Activated CD4-positive, alpha-beta memory T cell treated with anti-CD3 and anti-CD28 coated beads for 36 hours (primary cell): ENCODE results near the gene SSH3. TPM values are rescaled to one million over a fixed set of nuclear protein-coding genes. Genes with fewer than 3 reads are reported as not detected.

Experiments used
- CTCF ChIA-PET: fragments of 350-600 bp; sonication (Branson Sonifier 250); formaldehyde crosslinking; loops from one replicate; lab custom pipeline; 2021; ENCODE audit warnings: antibody characterized with exemption, inconsistent platforms; lab: Charles Lee
- POLR2A ChIA-PET: fragments of 350-600 bp; sonication (Branson Sonifier 250); formaldehyde crosslinking; loops from one replicate; lab custom pipeline; 2021; ENCODE audit warnings: antibody characterized with exemption; lab: Charles Lee
- DNase-seq: peaks from one replicate; pipeline ENCODE4 v3.0.0-alpha.2; 2020
- H3K27ac Mint-ChIP-seq: one replicate; pipeline ENCODE4 v1.8.0; 2021; ENCODE audit warnings: mixed read lengths
- H3K27me3 Mint-ChIP-seq: one replicate; pipeline ENCODE4 v1.8.0; 2021; ENCODE audit warnings: mixed read lengths
- H3K36me3 Mint-ChIP-seq: one replicate; pipeline ENCODE4 v1.8.0; 2021; ENCODE audit warnings: mixed read lengths
- H3K4me1 Mint-ChIP-seq: one replicate; pipeline ENCODE4 v1.8.0; 2021; ENCODE audit warnings: low read depth, mixed read lengths
- H3K4me3 Mint-ChIP-seq: one replicate; pipeline ENCODE4 v1.8.0; 2021; ENCODE audit warnings: mild to moderate bottlenecking, mixed read lengths
- H3K9me3 Mint-ChIP-seq: one replicate; pipeline ENCODE4 v1.8.0; 2021; ENCODE audit warnings: mixed read lengths
- intact Hi-C: fragments of 100-400 bp; cut with micrococcal nuclease; formaldehyde crosslinking; loops from one replicate; pipeline ENCODE4 v1.15.1; 2023
- total RNA-seq, 2 experiments: library from RNA; stranded (reverse); gene quantifications; one replicate each; pipeline ENCODE4 v1.2.3, GENCODE V29; 2021

The SSH3 gene
- total RNA-seq, 2 experiments from 2014 or later = 14.9 to 19.4 TPM

DNA sequence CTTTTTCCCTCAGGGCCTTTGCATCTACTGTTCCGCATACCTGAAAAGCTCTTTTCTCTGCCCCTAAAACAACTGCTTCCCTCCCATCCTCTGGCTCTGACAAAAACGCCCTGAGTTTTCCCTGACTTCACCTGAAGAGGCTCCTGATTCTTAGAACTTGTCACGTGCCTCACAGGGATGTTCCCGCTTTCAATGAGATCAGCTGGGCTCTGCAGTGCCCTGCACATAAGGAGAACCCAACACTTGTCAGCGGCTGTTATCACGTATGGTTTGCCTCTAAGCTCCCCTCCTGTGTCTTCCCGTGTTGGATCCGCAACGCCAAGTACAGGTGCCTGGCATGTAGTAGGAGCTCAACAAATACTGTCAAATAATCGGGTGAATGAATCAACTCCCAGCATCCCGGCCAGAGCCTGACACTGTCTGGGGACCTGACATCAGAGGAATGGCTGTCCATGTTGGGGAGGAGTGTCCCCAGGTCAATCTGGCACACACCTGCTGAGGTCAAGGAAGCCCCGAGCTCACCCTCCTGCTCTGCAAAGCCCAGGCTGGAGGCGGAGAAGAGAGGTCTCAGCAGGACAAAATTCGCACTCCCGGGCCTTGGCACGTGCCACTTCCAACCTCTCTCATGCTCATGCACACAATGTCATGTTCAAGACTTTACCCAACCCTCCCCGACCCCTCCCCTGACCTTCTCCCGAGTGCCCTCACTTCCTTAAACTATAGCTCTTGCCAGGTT is 41.2 kb upstream of the SSH3 start:
- ChIA-PET POLR2A (interaction anchor here (0.6 to 3.2 kb wide), 6 partner anchors 8 to 81 kb away, joined by 3 to 22 read pairs (median 6); no protein-coding TSS in a partner anchor), CTCF (interaction anchor here (0.6 to 4.9 kb wide), 29 partner anchors 10 to 209 kb away, joined by 3 to 150 read pairs (median 5); partner anchors contain the start of genes ANKRD13D, POLD4, PPP1CA and SSH3)
- peaks cover 46% of the 10 kb centered on the region for H3K4me1 Mint-ChIP-seq
- peaks cover 4% of the 10 kb centered on the region for H3K36me3 Mint-ChIP-seq
- no peaks in the 10 kb centered on the region for H3K27me3 Mint-ChIP-seq
- H3K9me3 Mint-ChIP-seq = no peaks in the 10 kb centered on the region
- DNase-seq = no peak
- H3K4me3 Mint-ChIP-seq = peak overlapping the region; percentile 25
- intact Hi-C loops = loop anchor here (1.0 to 5.0 kb wide), 2 partner anchors 55 to 120 kb away; no protein-coding TSS in a partner anchor
- H3K27ac Mint-ChIP-seq = peak overlapping the region; percentile 59

DNA sequence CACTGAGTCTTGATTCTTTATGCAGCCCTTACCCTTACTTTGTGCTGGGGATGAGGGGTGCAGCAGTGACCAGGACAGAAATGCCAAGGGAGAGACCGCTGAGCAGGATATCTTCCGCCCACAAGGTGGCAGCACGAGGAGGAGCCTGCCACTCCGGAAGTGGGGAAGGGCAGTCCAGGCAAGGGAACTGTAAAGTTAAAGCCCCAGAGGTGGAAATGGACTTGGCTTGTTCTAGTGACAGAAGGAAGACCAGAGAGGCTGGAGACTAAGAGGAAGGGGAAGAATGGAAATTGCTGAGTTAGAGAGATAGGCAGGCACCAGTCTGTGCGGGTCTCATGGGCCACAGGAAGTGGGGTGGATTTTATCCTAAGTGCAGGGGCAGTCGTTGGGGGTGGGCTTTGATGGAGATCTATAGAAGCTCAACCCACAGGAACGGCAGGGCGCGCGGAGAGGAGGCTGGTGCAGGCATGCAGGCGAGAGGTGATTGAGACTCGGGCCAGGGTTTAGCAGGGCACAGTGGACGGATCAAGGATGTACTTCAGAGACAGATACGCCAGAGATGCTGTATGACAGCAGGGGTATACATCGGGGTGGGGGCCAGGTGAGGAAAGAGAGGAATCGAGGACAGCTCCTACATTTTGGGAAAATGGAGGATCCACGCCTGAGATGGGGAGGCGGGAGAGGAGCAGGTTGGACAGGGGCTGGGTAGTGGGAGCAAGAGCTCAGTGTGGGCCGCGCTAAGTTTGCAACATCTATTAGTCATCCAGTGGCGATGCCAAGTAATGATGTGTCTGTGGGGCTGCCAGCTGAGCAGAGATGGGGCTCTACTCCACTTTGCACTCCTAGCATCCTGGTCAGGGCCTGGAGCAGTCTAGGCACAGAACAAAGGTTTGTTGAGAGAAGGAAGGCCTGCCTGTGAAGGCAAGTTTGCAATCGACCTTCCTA is 40.3 kb upstream of the SSH3 start:
- H3K4me3 Mint-ChIP-seq = peak overlapping the region; percentile 25
- ChIA-PET CTCF (interaction anchor here (0.6 to 4.9 kb wide), 28 partner anchors 9 to 181 kb away, joined by 3 to 150 read pairs (median 5); partner anchors contain the start of genes ANKRD13D, POLD4, PPP1CA and SSH3), POLR2A (interaction anchor here (1.9 to 3.2 kb wide), 4 partner anchors 9 to 54 kb away, joined by 5 to 22 read pairs (median 8); no protein-coding TSS in a partner anchor)
- peaks cover 11% of the 10 kb centered on the region for H3K36me3 Mint-ChIP-seq
- H3K27me3 Mint-ChIP-seq = no peaks in the 10 kb centered on the region
- intact Hi-C loops = loop anchor here (1.0 to 5.0 kb wide), 2 partner anchors 54 to 119 kb away; no protein-coding TSS in a partner anchor
- peak; percentile 88 for DNase-seq
- H3K9me3 Mint-ChIP-seq = no peaks in the 10 kb centered on the region
- H3K27ac Mint-ChIP-seq = peak overlapping the region; percentile 59
- H3K4me1 Mint-ChIP-seq = peaks cover 47% of the 10 kb centered on the region

DNA sequence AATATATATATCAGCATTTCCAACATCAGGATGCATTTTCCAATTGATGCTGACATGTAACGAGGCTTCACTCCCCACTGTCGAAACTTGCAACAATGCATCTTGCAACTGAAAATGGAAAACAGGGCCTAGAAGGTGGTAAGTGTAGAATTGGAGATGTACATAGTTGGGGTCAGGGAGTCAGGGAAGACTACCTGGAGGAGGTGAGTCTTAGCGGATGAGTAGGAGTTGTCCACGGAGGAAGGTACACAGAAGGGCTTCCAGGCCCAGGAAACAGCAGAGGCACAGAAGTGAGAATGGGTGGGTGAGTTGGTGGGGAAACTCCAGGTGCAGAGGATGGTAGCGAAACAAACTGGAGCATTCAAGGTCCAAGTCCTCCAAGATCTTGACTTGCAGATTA is 39.1 kb upstream of the SSH3 start:
- Mint-ChIP-seq H3K27ac (peak overlapping the region; percentile 86), H3K9me3 (no peaks in the 10 kb centered on the region), H3K27me3 (no peaks in the 10 kb centered on the region), H3K4me1 (peaks cover 56% of the 10 kb centered on the region), H3K36me3 (peaks cover 22% of the 10 kb centered on the region), H3K4me3 (no peak overlapping the region)
- intact Hi-C loops = loop anchor here (1.0 to 5.0 kb wide), 2 partner anchors 29 to 118 kb away; no protein-coding TSS in a partner anchor
- CTCF ChIA-PET = interaction anchor here (1.1 to 4.9 kb wide), 8 partner anchors 12 to 119 kb away, joined by 3 to 150 read pairs (median 6); partner anchors contain the start of genes ANKRD13D and POLD4
- no peak for DNase-seq
- POLR2A ChIA-PET = interaction anchor here (0.7 to 3.2 kb wide), 5 partner anchors 13 to 53 kb away, joined by 3 to 22 read pairs (median 5); no protein-coding TSS in a partner anchor

DNA sequence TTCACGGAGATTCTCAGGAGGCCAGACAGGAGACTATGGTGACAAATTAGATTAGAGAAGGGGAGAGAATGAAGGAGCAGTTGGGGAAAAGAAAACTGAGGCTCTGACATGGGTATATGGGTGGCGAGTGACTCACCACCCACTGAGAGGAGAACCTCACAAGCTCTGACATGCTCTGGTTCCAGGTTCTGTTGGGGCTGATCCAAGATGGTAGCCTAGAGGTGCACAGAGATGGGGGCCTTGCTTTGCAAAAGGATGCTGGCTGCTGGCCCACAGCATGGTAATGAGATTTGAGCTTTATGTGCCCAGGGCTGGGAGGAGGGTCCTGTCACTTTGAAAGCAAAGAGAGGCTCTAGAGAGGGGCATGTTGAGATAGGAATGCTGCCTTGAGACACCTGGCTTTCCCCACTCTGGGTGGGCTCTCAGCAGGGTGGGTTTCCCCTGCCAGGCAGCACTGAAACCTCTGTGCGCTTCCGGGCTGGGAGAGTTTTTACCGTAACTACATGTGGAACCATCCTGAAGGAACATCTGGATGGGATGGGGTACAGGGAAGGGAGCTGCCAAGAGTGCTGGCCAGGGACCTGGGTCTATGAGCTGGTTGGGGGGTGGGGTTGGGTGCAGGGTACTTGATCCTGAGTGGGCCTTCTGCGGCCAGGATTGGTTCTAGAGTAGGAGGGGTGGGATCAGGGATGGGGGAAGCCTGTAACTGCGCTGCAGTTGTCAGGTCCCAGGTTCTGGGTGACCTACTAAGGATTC is 38.3 kb upstream of the SSH3 start:
- intact Hi-C loops = loop anchor here (1.0 to 5.0 kb wide), 2 partner anchors 28 to 117 kb away; no protein-coding TSS in a partner anchor
- peak; percentile 43 for DNase-seq
- Mint-ChIP-seq H3K4me3 (peak overlapping the region; percentile 60), H3K27me3 (no peaks in the 10 kb centered on the region), H3K27ac (peak overlapping the region; percentile 86), H3K4me1 (peaks cover 64% of the 10 kb centered on the region), H3K9me3 (no peaks in the 10 kb centered on the region), H3K36me3 (peaks cover 30% of the 10 kb centered on the region)
- ChIA-PET CTCF (interaction anchor here (0.7 to 4.9 kb wide), 11 partner anchors 9 to 118 kb away, joined by 3 to 150 read pairs (median 4); partner anchors contain the start of genes ANKRD13D and POLD4), POLR2A (interaction anchor here (0.7 to 1.9 kb wide), 5 partner anchors 14 to 88 kb away, joined by 3 to 8 read pairs (median 4); partner anchors contain the start of gene POLD4)

DNA sequence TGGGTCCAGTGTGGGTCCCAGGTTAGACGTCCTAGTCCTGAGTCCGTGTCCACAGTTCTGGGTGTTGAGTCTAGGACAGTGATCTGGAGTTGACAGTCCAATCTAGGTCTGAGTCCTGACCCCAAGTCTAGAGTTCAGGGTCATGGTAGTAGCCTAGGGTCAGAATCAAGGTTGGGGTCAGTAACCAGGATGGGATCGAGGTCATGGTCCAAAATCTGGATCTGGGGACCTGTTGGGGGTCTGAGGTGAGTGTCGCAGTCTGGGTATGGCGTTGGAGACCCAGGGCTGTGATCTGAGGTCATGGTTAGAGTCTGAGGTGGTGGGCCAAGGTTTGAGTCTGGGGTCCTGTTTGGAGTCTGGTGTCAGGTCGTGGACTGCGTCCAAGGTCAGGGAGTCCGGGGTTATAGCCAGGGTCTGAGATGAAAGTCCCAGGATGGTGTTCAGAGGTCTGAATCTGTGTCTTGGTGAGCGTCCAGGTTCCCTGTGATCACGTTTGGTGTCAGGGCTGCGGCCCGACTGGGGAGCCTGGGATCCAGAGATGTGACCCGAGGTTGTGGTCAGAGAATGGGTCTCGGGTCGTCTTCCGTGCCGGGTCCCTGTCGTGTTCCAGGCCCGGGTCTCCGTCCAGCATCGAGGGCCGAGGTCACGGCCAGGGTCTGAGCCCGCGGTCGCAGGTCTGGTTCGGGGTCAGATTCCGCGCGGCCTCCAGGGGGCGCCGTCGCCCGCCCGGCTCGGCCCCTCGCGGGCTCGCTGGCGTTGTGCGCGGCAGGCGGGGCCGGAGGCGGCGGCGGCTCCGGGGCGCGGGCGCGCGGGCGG is 37.5 kb upstream of the SSH3 start:
- DNase-seq = peak; percentile 84
- CTCF ChIA-PET = interaction anchor here (0.7 to 4.9 kb wide), 11 partner anchors 9 to 136 kb away, joined by 3 to 150 read pairs (median 7); partner anchors contain the start of genes ANKRD13D, POLD4 and PPP1CA
- Mint-ChIP-seq H3K36me3 (peaks cover 38% of the 10 kb centered on the region), H3K4me1 (peaks cover 72% of the 10 kb centered on the region), H3K9me3 (no peaks in the 10 kb centered on the region), H3K4me3 (peak overlapping the region; percentile 63), H3K27me3 (no peaks in the 10 kb centered on the region), H3K27ac (peak overlapping the region; percentile 80)
- POLR2A ChIA-PET = interaction anchor here (1.0 to 7.8 kb wide), 5 partner anchors 11 to 52 kb away, joined by 4 to 72 read pairs (median 9); partner anchors contain the start of gene ANKRD13D
- intact Hi-C loops = no loop called here

DNA sequence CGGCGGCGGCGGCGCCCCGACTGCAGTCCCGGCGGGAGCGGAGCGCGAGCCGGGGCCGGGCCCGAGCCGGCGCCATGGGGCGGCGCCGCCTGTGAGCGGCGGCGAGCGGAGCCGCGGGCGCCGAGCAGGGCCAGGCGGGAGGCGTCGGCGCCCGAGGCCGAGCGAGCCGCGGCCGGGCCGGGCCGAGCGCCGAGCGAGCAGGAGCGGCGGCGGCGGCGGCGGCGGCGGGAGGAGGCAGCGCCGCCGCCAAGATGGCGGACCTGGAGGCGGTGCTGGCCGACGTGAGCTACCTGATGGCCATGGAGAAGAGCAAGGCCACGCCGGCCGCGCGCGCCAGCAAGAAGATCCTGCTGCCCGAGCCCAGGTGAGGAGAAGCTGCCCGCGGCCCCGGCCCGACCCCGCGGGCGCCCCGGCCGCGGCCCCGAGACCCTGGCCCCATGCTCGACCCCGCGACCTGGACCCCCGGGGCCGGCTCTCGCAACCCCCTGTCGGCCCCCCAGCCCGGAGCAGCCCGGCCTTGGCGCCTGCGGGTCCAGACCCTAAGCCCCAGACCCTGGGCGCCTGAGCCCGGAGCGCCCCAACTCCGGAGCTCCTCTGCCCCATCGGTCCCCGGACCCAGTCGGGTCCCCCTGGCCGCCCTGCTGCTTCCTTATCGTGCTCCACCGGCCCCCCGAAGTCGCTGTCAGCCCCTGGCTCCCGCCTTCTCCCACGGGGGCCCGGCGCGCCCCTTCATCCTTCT is 36.7 kb upstream of the SSH3 start, which contains the start of gene GRK2:
Gene GRK2 (plus strand): TSS at position 25 of the 739 bp plus-strand sequence. CDS start 227 bp downstream, at position 252.
- H3K27ac Mint-ChIP-seq = peak within 1 kb of the TSS; percentile 100
- CTCF ChIA-PET = interaction anchor here (0.7 to 3.0 kb wide), 6 partner anchors 11 to 135 kb away, joined by 3 to 47 read pairs (median 12); partner anchors contain the start of genes ANKRD13D and PPP1CA
- H3K4me1 Mint-ChIP-seq = peaks cover 75% of the 10 kb centered on the region
- POLR2A ChIA-PET = interaction anchor here (1.0 to 7.8 kb wide), 5 partner anchors 11 to 51 kb away, joined by 4 to 72 read pairs (median 14); partner anchors contain the start of gene ANKRD13D
- intact Hi-C loops = no loop called here
- DNase-seq = peak; percentile 59
- peak within 1 kb of the TSS; percentile 98 for H3K4me3 Mint-ChIP-seq
- no peaks in the 10 kb centered on the region for H3K9me3 Mint-ChIP-seq
- no peaks in the 10 kb centered on the region for H3K27me3 Mint-ChIP-seq
- H3K36me3 Mint-ChIP-seq = peaks cover 44% of the 10 kb centered on the region

DNA sequence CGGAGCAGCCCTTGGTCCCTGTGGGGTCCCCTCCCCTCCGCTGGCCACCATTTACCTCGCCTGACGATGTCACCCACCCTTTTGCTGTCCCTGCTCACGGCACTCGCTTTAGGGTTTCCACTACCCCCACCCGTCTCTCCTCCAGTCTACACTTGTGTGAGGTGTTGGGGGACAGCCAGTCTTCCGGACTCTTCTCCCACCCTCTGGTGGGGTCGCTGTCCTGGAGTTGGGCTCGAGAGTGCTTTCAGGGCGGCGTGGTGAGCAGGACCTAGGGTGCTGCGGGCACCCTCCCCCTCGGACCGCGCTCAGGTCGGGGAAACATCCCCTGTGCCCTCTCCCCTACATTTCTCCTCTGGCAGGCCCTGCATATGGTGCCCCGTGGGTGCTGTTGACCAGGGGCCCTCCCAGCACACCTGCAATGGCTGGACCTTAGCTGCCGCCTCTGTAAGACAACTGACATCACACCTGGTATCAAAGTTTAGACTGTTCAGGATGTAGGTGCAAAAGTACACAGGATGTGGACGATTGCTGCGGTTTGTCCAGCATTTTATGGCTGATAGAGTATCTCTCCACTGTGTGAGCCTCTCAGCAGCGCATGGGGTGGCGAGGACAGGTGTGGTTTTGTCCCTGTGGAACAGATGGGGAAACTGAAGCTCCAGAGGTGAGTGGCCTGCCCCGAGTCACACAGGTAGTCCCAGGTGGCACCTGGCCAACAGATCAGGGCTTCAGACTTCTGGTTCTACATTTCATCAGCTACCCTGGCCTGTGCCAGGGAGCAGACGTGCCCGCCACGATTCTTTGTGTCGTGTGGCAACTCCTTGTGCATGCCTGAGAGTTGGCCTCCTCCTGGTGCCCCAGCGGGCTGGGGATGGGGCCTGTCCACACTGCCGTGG is 35.9 kb upstream of the SSH3 start:
- ChIA-PET POLR2A (interaction anchor here (0.8 to 7.8 kb wide), 9 partner anchors 10 to 50 kb away, joined by 3 to 72 read pairs (median 6); partner anchors contain the start of genes ANKRD13D and SSH3), CTCF (interaction anchor here (0.6 to 3.0 kb wide), 10 partner anchors 10 to 138 kb away, joined by 3 to 47 read pairs (median 7); partner anchors contain the start of genes ANKRD13D and PPP1CA)
- H3K4me1 Mint-ChIP-seq = peaks cover 78% of the 10 kb centered on the region
- H3K27me3 Mint-ChIP-seq = no peaks in the 10 kb centered on the region
- intact Hi-C loops = loop anchor here (1.0 kb wide), 3 partner anchors 10 to 50 kb away; no protein-coding TSS in a partner anchor
- peaks cover 52% of the 10 kb centered on the region for H3K36me3 Mint-ChIP-seq
- DNase-seq = peak; percentile 55
- H3K4me3 Mint-ChIP-seq = peak overlapping the region; percentile 98
- H3K27ac Mint-ChIP-seq = peak overlapping the region; percentile 100
- no peaks in the 10 kb centered on the region for H3K9me3 Mint-ChIP-seq
